Measurements from ENCODE around the gene ITGB4.

- TF ChIP-seq POLR2A (IDR thresholded peaks at IDR 0.05) (no peak), CTCF (IDR thresholded peaks at IDR 0.05 in 4 of 5, conservative IDR thresholded peaks at IDR 0.05 in 1 of 5) (no peak)
Measured at GRCh38 chr17:75763613-75764416, 42.6 kb downstream of the ITGB4 start.

All from gastrocnemius medialis (tissue), 4 donors.